OCI-LY7 (cell line): ENCODE measurements around the gene RPL37. TPM values are rescaled to one million over a fixed set of nuclear protein-coding genes. Genes with fewer than 3 reads are reported as not detected.

ENCODE experiments used
- BruUV-seq: library from RNA; stranded (reverse); fragments of 400-500 nt; replicated peaks from 2 replicates; lab custom pipeline; 2021; lab: Mats Ljungman, UMichigan
- CTCF ChIA-PET: fragments of 300-600 bp; sonication (Branson Sonifier 250); formaldehyde crosslinking; loops from one replicate; lab custom pipeline; 2022; ENCODE audit warnings: antibody characterized with exemption; ENCODE audit not compliant: unreplicated experiment; lab: Charles Lee
- POLR2A ChIA-PET: fragments of 300-600 bp; sonication (Branson Sonifier 250); formaldehyde crosslinking; loops from one replicate; lab custom pipeline; 2022; ENCODE audit warnings: antibody characterized with exemption; lab: Charles Lee
- DNase-seq: peaks from one replicate; pipeline ENCODE4 v3.0.0-alpha.2; 2015; ENCODE audit warnings: low spot score
- H2AFZ ChIP-seq: fragments of 200-600 bp; sonication (generic), shearing (Covaris generic); 2 replicates; pipeline ENCODE4 v1.6.1; 2014; ENCODE audit warnings: mild to moderate bottlenecking, antibody characterized with exemption, low read length, moderate library complexity
- H3K27ac ChIP-seq: fragments of 200-600 bp; sonication (generic); 2 replicates; pipeline ENCODE4 v1.5.1; 2014; ENCODE audit warnings: mixed run types, low read depth, mild to moderate bottlenecking, moderate library complexity, low read length, inconsistent platforms; ENCODE audit not compliant: poor library complexity, severe bottlenecking
- H3K36me3 ChIP-seq: fragments of 200-600 bp; sonication (generic); 2 replicates; pipeline ENCODE4 v1.6.1; 2014; ENCODE audit warnings: mild to moderate bottlenecking, antibody characterized with exemption, low read length, moderate library complexity, mixed read lengths; ENCODE audit not compliant: insufficient read depth
- H3K4me1 ChIP-seq: fragments of 200-600 bp; sonication (generic); 2 replicates; pipeline ENCODE4 v1.5.1; 2014; ENCODE audit warnings: mild to moderate bottlenecking, low read length; ENCODE audit not compliant: insufficient read depth, poor library complexity, severe bottlenecking
- H3K4me2 ChIP-seq: fragments of 200-600 bp; sonication (generic); 2 replicates; pipeline ENCODE4 v1.6.1; 2014; ENCODE audit warnings: mild to moderate bottlenecking, low read length
- H3K4me3 ChIP-seq: fragments of 200-600 bp; sonication (generic); 2 replicates; pipeline ENCODE4 v1.5.1; 2014; ENCODE audit warnings: mild to moderate bottlenecking, low read depth, low read length; ENCODE audit not compliant: poor library complexity, severe bottlenecking
- H3K79me2 ChIP-seq: fragments of 200-600 bp; sonication (generic); 2 replicates; pipeline ENCODE4 v1.6.1; 2016; ENCODE audit warnings: low read depth, mild to moderate bottlenecking, low read length, moderate library complexity, mixed read lengths; ENCODE audit not compliant: insufficient read depth
- H3K9me2 ChIP-seq: fragments of 200-600 bp; sonication (generic); 2 replicates; pipeline ENCODE4 v1.6.1; 2016; ENCODE audit warnings: mild to moderate bottlenecking, low read length, mixed read lengths; ENCODE audit not compliant: insufficient read depth
- H3K9me3 ChIP-seq: fragments of 200-600 bp; sonication (generic); 2 replicates; pipeline ENCODE4 v1.6.1; 2014; ENCODE audit warnings: mild to moderate bottlenecking, mixed run types, low read length, mixed read lengths
- H4K20me1 ChIP-seq: fragments of 200-600 bp; sonication (generic); 2 replicates; pipeline ENCODE4 v1.6.1; 2014; ENCODE audit warnings: mild to moderate bottlenecking, antibody characterized with exemption, low read length, moderate library complexity, mixed read lengths; ENCODE audit not compliant: insufficient read depth
- CTCF ChIP-seq: fragments of 200-600 bp; sonication (generic); conservative IDR thresholded peaks from 2 replicates; pipeline ENCODE4 v1.5.1; 2014; ENCODE audit warnings: mild to moderate bottlenecking, antibody characterized with exemption, low read length, moderate library complexity, mixed read lengths
- EZH2phosphoT487 ChIP-seq: fragments of 200-600 bp; sonication (generic); IDR thresholded peaks from 2 replicates; pipeline ENCODE4 v1.6.1; 2018; ENCODE audit warnings: low read depth, borderline replicate concordance, mild to moderate bottlenecking, mixed run types, antibody characterized with exemption, low read length, moderate library complexity, mixed read lengths
- intact Hi-C: fragments of 100-400 bp; cut with micrococcal nuclease; formaldehyde crosslinking; loops from one replicate; pipeline ENCODE4 v1.10.0; 2022; ENCODE audit not compliant: unreplicated experiment
- total RNA-seq, 2 experiments: library from RNA; depleted of rRNA in 1 of 2; stranded (reverse); fragments of >200 nt in 1 of 2; shearing (Covaris generic) in 1 of 2; gene quantifications; 2 replicates each; pipeline ENCODE4 v1.2.3, GENCODE V29; 2014 to 2022

Gene RPL37
- total RNA-seq, 2 experiments from 2014 or later, result 1,905 to 2,779 TPM

- no peaks in the 10 kb centered on the region for H3K4me1 ChIP-seq
- no peaks in the 10 kb centered on the region for H3K79me2 ChIP-seq
- no peaks in the 10 kb centered on the region for H3K36me3 ChIP-seq
- no peaks in the 10 kb centered on the region for H4K20me1 ChIP-seq
- no peak overlapping the region for H3K27ac ChIP-seq
- H3K9me3 ChIP-seq, result no peaks in the 10 kb centered on the region
- DNase-seq, result peak; percentile 47
- no peak overlapping the region for H3K4me2 ChIP-seq
- TF ChIP-seq CTCF (peak; percentile 92), EZH2phosphoT487 (no peak)
- POLR2A ChIA-PET, result no interaction called here
- no peaks in the 10 kb centered on the region for H3K9me2 ChIP-seq
- no TSS peak for BruUV-seq
- H3K4me3 ChIP-seq, result no peak overlapping the region
- CTCF ChIA-PET, result no interaction called here
- H2AFZ ChIP-seq, result no peak overlapping the region
- intact Hi-C loops, result loop anchor here (1.0 to 10.0 kb wide), 3 partner anchors 124 to 1305 kb away; partner anchors contain the start of gene TTC33
These were observed 44.3 kb upstream of the RPL37 start for GRCh38 chr5:40879163-40879942.

- Histone ChIP-seq H4K20me1 (no peaks in the 10 kb centered on the region), H3K4me1 (no peaks in the 10 kb centered on the region), H3K4me3 (no peak overlapping the region), H3K79me2 (no peaks in the 10 kb centered on the region), H3K4me2 (no peak overlapping the region), H3K9me3 (no peaks in the 10 kb centered on the region), H3K27ac (no peak overlapping the region), H3K9me2 (no peaks in the 10 kb centered on the region), H3K36me3 (no peaks in the 10 kb centered on the region), H2AFZ (no peak overlapping the region)
- POLR2A ChIA-PET, result no interaction called here
- intact Hi-C loops, result loop anchor here (5.0 to 10.0 kb wide), 2 partner anchors 190 to 1303 kb away; no protein-coding TSS in a partner anchor
- CTCF ChIA-PET, result no interaction called here
- no peak for TF ChIP-seq EZH2phosphoT487
- no peak for TF ChIP-seq CTCF
- no peak for DNase-seq
- BruUV-seq, result no TSS peak
These were observed 42.5 kb upstream of the RPL37 start for GRCh38 chr5:40877371-40877988.
